NOMO-1 treated with DMSO at 0.1 percent for 48 hours (cell line): ENCODE measurements around the gene GAS7.

Source experiments
- DNase-seq: peaks from one replicate; lab custom pipeline; 2025; ENCODE audit not compliant: unreplicated experiment; lab: John Stamatoyannopoulos, UW

Gene GAS7

GRCh38 chr17:9899280-9900043, 298.9 kb downstream of the GAS7 start:
- DNase-seq: no peak

GRCh38 chr17:9898812-9899211, 299.6 kb downstream of the GAS7 start:
- DNase-seq: no peak

- DNase-seq: no peak
Measured at GRCh38 chr17:9897372-9897968, 300.9 kb downstream of the GAS7 start.

GRCh38 chr17:9895923-9896322, 302.5 kb downstream of the GAS7 start:
- DNase-seq: no peak

- no peak for DNase-seq
Measured at GRCh38 chr17:9894231-9894630, 304.2 kb downstream of the GAS7 start.

GRCh38 chr17:9893411-9894012, 304.9 kb downstream of the GAS7 start:
- DNase-seq: no peak

GRCh38 chr17:9890124-9890523, 308.3 kb downstream of the GAS7 start:
- DNase-seq: peak; percentile 43

- DNase-seq: no peak
Measured at GRCh38 chr17:9887508-9887907, 310.9 kb downstream of the GAS7 start.

GRCh38 chr17:9886141-9886930, 312.1 kb downstream of the GAS7 start:
- no peak for DNase-seq

GRCh38 chr17:9883451-9883850, 315.0 kb downstream of the GAS7 start:
- DNase-seq: no peak

- DNase-seq: no peak
Measured at GRCh38 chr17:9880582-9880999, 317.8 kb downstream of the GAS7 start.

- DNase-seq: peak; percentile 71
Measured at GRCh38 chr17:9878786-9879525, 319.4 kb downstream of the GAS7 start.

- DNase-seq: no peak
Measured at GRCh38 chr17:9878356-9878755, 320.1 kb downstream of the GAS7 start.

GRCh38 chr17:9875441-9875840, 323.0 kb downstream of the GAS7 start:
- no peak for DNase-seq

- no peak for DNase-seq
Measured at GRCh38 chr17:9874722-9875121, 323.7 kb downstream of the GAS7 start.

- no peak for DNase-seq
Measured at GRCh38 chr17:9872852-9873251, 325.6 kb downstream of the GAS7 start.

GRCh38 chr17:9868552-9868951, 329.9 kb downstream of the GAS7 start:
- no peak for DNase-seq

- DNase-seq: peak; percentile 35
Measured at GRCh38 chr17:9865586-9865985, 332.8 kb downstream of the GAS7 start.

- no peak for DNase-seq
Measured at GRCh38 chr17:9862949-9863348, 335.5 kb downstream of the GAS7 start.

- DNase-seq: no peak
Measured at GRCh38 chr17:9862220-9862619, 336.2 kb downstream of the GAS7 start.

- DNase-seq: no peak
Measured at GRCh38 chr17:9860851-9861250, 337.6 kb downstream of the GAS7 start.
